Measurements from ENCODE around the gene PPM1N. TPM values are rescaled to one million over a fixed set of nuclear protein-coding genes. Genes with fewer than 3 reads are reported as not detected.

The PPM1N gene
- total RNA-seq, 2 experiments from 2014 or later = 3.3 to 3.5 TPM

- Histone ChIP-seq H3K4me3 (ENCODE audit: low read length) (peak overlapping the region; percentile 64), H3K9me3 (ENCODE audit: control insufficient read depth in 1 of 2, insufficient read depth in 1 of 2, low read length in 2 of 2) (no peaks in the 10 kb centered on the region), H3K36me3 (ENCODE audit: insufficient read depth, low read length) (peaks cover 1% of the 10 kb centered on the region), H3K27ac (ENCODE audit: low read depth in 1 of 2, low read length in 2 of 2) (peak overlapping the region; percentile 98 to 99), H3K4me1 (ENCODE audit: insufficient read depth, low read length) (peaks cover 37% of the 10 kb centered on the region), H3K27me3 (ENCODE audit: control insufficient read depth in 1 of 2, insufficient read depth in 2 of 2, low read length in 2 of 2) (peaks cover 0 to 4% of the 10 kb centered on the region in 2 experiments)
- TF ChIP-seq, protein P1, sequence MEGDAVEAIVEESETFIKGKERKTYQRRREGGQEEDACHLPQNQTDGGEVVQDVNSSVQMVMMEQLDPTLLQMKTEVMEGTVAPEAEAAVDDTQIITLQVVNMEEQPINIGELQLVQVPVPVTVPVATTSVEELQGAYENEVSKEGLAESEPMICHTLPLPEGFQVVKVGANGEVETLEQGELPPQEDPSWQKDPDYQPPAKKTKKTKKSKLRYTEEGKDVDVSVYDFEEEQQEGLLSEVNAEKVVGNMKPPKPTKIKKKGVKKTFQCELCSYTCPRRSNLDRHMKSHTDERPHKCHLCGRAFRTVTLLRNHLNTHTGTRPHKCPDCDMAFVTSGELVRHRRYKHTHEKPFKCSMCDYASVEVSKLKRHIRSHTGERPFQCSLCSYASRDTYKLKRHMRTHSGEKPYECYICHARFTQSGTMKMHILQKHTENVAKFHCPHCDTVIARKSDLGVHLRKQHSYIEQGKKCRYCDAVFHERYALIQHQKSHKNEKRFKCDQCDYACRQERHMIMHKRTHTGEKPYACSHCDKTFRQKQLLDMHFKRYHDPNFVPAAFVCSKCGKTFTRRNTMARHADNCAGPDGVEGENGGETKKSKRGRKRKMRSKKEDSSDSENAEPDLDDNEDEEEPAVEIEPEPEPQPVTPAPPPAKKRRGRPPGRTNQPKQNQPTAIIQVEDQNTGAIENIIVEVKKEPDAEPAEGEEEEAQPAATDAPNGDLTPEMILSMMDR (IDR thresholded peaks at IDR 0.05) = no peak
- intact Hi-C loops (cut with DNase I, micrococcal nuclease) = loop anchor here in 1 of 2 experiments (1.0 to 2.0 kb wide), 3 partner anchors 9 to 73 kb away; partner anchors contain the start of gene PPP1R13L
- no peaks in the 10 kb centered on the region for H3K9me3 Mint-ChIP-seq
- H3K27me3 Mint-ChIP-seq = peaks cover 26% of the 10 kb centered on the region
- ChIA-PET POLR2A (interaction anchor here (0.8 to 5.3 kb wide), 13 partner anchors 10 to 291 kb away, joined by 3 to 142 read pairs (median 6); partner anchors contain the start of genes FOSB, OPA3, PPP1R13L and QPCTL), CTCF (interaction anchor here (0.6 to 9.5 kb wide), 25 partner anchors 10 to 292 kb away, joined by 3 to 365 read pairs (median 5); partner anchors contain the start of genes ERCC2, FOSB, PPP1R13L and SIX5)
- peak in 3 of 14 experiments; percentile 24 to 81 (median 70) for DNase-seq
- peaks cover 11% of the 10 kb centered on the region for H3K36me3 Mint-ChIP-seq (ENCODE audit: low read depth)
- H3K27ac Mint-ChIP-seq = peak overlapping the region; percentile 99
- ATAC-seq (ENCODE audit: poor library complexity) = no peak
- H3K4me3 Mint-ChIP-seq = peak overlapping the region; percentile 86
- H3K4me1 Mint-ChIP-seq (ENCODE audit: low read depth) = peaks cover 30% of the 10 kb centered on the region
Observed at GRCh38 chr19:45477713-45478453, 20.4 kb upstream of the PPM1N start.

DNA sequence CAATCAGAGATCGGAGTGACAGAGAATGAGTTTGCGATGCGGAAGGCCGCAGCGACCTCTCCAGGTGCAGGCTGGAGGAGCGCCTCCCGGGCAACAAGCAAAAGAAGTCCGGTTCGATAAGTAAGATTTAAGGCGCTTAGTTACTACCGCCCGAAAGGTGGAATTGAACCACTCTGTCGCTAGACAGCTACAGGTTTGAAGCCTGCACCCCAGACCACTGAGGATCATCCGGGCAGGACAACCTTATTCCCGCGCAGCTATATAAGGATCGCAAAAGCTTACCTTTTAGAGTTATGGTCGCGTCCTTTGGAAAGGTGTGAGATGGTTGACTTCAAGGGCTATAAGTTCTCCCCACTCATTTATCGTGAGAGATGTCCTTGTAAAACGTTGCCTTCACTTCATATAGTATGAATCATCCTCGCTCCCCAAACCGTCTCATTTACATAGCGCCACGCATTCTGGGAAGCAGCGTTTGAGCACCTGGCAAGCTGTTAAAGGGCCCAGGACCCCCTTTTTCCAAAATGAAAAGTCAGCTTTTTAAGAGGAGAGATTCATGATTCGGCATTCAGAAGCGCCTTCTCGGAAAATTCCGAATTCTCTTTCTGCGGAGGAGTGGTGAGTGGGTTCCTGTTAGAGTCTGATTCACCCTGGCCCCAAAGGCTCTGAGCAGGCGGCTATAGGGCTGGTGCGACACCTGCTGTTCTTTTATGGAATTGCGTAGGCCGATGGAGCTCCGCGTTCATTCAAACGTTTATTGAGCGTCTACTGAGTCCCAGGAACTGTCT is 19.6 kb upstream of the PPM1N start:
- CTCF ChIA-PET = interaction anchor here (0.6 to 9.5 kb wide), 35 partner anchors 11 to 291 kb away, joined by 3 to 365 read pairs (median 5); partner anchors contain the start of genes ERCC2, FOSB, PPP1R13L and SIX5
- H3K27me3 Mint-ChIP-seq = peaks cover 21% of the 10 kb centered on the region
- H3K4me3 ChIP-seq (ENCODE audit: low read length) = peak overlapping the region; percentile 64
- peak; percentile 79 to 95 (median 86) for DNase-seq
- no peaks in the 10 kb centered on the region for H3K9me3 ChIP-seq (ENCODE audit: control insufficient read depth in 1 of 2, insufficient read depth in 1 of 2, low read length in 2 of 2)
- H3K27ac ChIP-seq (ENCODE audit: low read depth in 1 of 2, low read length in 2 of 2) = peak overlapping the region; percentile 98 to 99
- peak; percentile 74 for ATAC-seq (ENCODE audit: poor library complexity)
- peaks cover 37% of the 10 kb centered on the region for H3K4me1 ChIP-seq (ENCODE audit: insufficient read depth, low read length)
- no peaks in the 10 kb centered on the region for H3K9me3 Mint-ChIP-seq
- H3K36me3 ChIP-seq (ENCODE audit: insufficient read depth, low read length) = no peaks in the 10 kb centered on the region
- POLR2A ChIA-PET = interaction anchor here (0.7 to 5.3 kb wide), 22 partner anchors 11 to 885 kb away, joined by 3 to 142 read pairs (median 4); partner anchors contain the start of genes FOSB, FOXA3, OPA3 and PPP1R13L
- H3K4me3 Mint-ChIP-seq = peak overlapping the region; percentile 86
- intact Hi-C loops (cut with DNase I, micrococcal nuclease) = loop anchor here (1.0 to 2.0 kb wide), 5 partner anchors 9 to 108 kb away; partner anchors contain the start of genes ERCC2 (in 1 of the 2) and PPP1R13L (in 1 of the 2)
- TF ChIP-seq, protein P1 (IDR thresholded peaks at IDR 0.05) = peak; percentile 85
- H3K27ac Mint-ChIP-seq = peak overlapping the region; percentile 99
- H3K4me1 Mint-ChIP-seq (ENCODE audit: low read depth) = peaks cover 29% of the 10 kb centered on the region
- H3K27me3 ChIP-seq (ENCODE audit: control insufficient read depth in 1 of 2, insufficient read depth in 2 of 2, low read length in 2 of 2) = peaks cover 0 to under 1% of the 10 kb centered on the region in 2 experiments
- H3K36me3 Mint-ChIP-seq (ENCODE audit: low read depth) = peaks cover 10% of the 10 kb centered on the region

DNA sequence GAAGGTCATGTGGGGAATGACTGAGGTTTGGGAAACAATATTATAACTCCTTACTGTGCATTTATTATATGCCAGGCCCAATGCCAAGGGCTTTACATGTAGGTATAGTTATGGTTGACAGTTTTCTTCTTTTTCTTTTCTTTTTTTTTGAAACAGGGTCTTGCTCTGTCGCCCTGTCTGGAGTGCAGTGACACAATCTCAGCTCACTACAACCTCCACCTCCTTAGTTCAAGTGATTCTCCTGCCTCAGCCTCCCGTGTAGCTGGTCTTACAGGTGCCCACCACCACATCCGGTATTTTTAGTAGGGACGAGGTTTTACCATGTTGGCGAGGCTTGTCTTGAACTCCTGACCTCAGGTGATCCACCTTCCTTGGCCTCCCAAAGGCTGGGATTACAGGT is 15.2 kb upstream of the PPM1N start:
- POLR2A ChIA-PET = no interaction called here
- no peak overlapping the region for H3K27ac Mint-ChIP-seq
- Histone ChIP-seq H3K9me3 (ENCODE audit: control insufficient read depth in 1 of 2, insufficient read depth in 1 of 2, low read length in 2 of 2) (no peaks in the 10 kb centered on the region), H3K27ac (ENCODE audit: low read depth in 1 of 2, low read length in 2 of 2) (no peak overlapping the region), H3K27me3 (ENCODE audit: control insufficient read depth in 1 of 2, insufficient read depth in 2 of 2, low read length in 2 of 2) (no peaks in the 10 kb centered on the region), H3K4me1 (ENCODE audit: insufficient read depth, low read length) (peaks cover 25% of the 10 kb centered on the region), H3K4me3 (ENCODE audit: low read length) (no peak overlapping the region), H3K36me3 (ENCODE audit: insufficient read depth, low read length) (no peaks in the 10 kb centered on the region)
- H3K27me3 Mint-ChIP-seq = peaks cover 9% of the 10 kb centered on the region
- CTCF ChIA-PET = no interaction called here
- H3K9me3 Mint-ChIP-seq = no peaks in the 10 kb centered on the region
- TF ChIP-seq, protein P1 (IDR thresholded peaks at IDR 0.05) = no peak
- H3K4me1 Mint-ChIP-seq (ENCODE audit: low read depth) = peaks cover 19% of the 10 kb centered on the region
- H3K36me3 Mint-ChIP-seq (ENCODE audit: low read depth) = peaks cover 10% of the 10 kb centered on the region
- H3K4me3 Mint-ChIP-seq = no peak overlapping the region
- intact Hi-C loops (cut with DNase I, micrococcal nuclease) = no loop called here
- no peak for ATAC-seq (ENCODE audit: poor library complexity)
- DNase-seq = peak in 1 of 14 experiments; percentile 30
